Adrenal gland (tissue), 12 donors: ENCODE measurements around the gene RAPGEF2. TPM values are rescaled to one million over a fixed set of nuclear protein-coding genes. Genes with fewer than 3 reads are reported as not detected.

Experiments
- DNase-seq, 7 donors: peaks; one replicate each; pipeline ENCODE4 v3.0.0-alpha.2; 2019 to 2020
- H3K27ac ChIP-seq, 5 donors: fragments of 200-600 bp; sonication (generic) in 4 of 5; 1 replicate in 3 of 5; 2 replicates in 2 of 5; pipeline versions ENCODE4 v1.5.1 to v1.8.0; 2016 to 2020; ENCODE audit warnings: mild to moderate bottlenecking in 1 of 5
- H3K27me3 ChIP-seq: fragments of 200-600 bp; 2 replicates; pipeline ENCODE4 v1.8.0; 2021
- H3K36me3 ChIP-seq, 2 donors: fragments of 200-600 bp; replicated peaks in 1 of 2; 1 replicate in 1 of 2; 2 replicates in 1 of 2; pipeline versions ENCODE4 v1.5.1 to v1.8.0; 2018 to 2022
- H3K4me1 ChIP-seq, 2 donors: fragments of 200-600 bp; replicated peaks in 1 of 2; 1 replicate in 1 of 2; 2 replicates in 1 of 2; pipeline versions ENCODE4 v1.5.1 to v1.8.0; 2018 to 2021
- H3K4me3 ChIP-seq, 4 donors: fragments of 200-600 bp; sonication (generic) in 3 of 4; one replicate each; pipeline ENCODE4 v1.5.1; 2016 to 2018
- H3K9me3 ChIP-seq, 3 donors: fragments of 200-600 bp; sonication (generic) in 1 of 3; replicated peaks in 1 of 3; 1 replicate in 2 of 3; 2 replicates in 1 of 3; pipeline versions ENCODE4 v1.5.1 to v1.8.0; 2016 to 2021
- CTCF ChIP-seq, 6 experiments: fragments of 450-650 bp in 4 of 6; fragments of 200-600 bp in 2 of 6; sonication (generic) in 1 of 6; IDR thresholded peaks; 1 replicate in 5 of 6; 2 replicates in 1 of 6; pipeline versions ENCODE4 v1.5.1 to v1.8.0; 2016 to 2021; ENCODE audit warnings: antibody characterized with exemption in 6 of 6, mild to moderate bottlenecking in 2 of 6, moderate library complexity in 1 of 6
- POLR2A ChIP-seq, 2 donors: fragments of 450-650 bp; IDR thresholded peaks; one replicate each; pipeline ENCODE4 v1.6.1; 2017; ENCODE audit warnings: antibody characterized with exemption in 2 of 2, mild to moderate bottlenecking in 2 of 2, moderate library complexity in 1 of 2
- WGBS, 4 donors: extraction: QIAGEN DNeasy Blood & Tissue Kit in 2 of 4; methylation state at CpG; one replicate each; pipeline versions ENCODE4 v1.1.5 to v1.1.7; 2013 to 2017; 5-methylcytosine and 5-hydroxymethylcytosine counted together
- intact Hi-C, 2 donors: fragments of 100-400 bp; cut with DNase I; formaldehyde crosslinking; loops; one replicate each; pipeline versions ENCODE4 v1.14.1 to v1.15.0; 2022 to 2023
- polyA plus RNA-seq, 3 donors: library from polyadenylated mRNA; stranded (reverse); fragments of 200-250 nt in 2 of 3; fragments of 350-450 nt in 1 of 3; fragmentation: Illumina TruSeq in 1 of 3; extraction: RNeasy Lipid Tissue Mini Kit (QIAGEN cat#74804) in 1 of 3; gene quantifications; one replicate each; pipeline ENCODE4 v1.2.3, GENCODE V29; 2013 to 2014
- total RNA-seq, 9 donors: library from RNA; depleted of rRNA in 4 of 9; stranded (reverse); fragments of >200 nt in 4 of 9; fragments of 120-200 nt in 1 of 9; fragmentation: NEBNext Ultra II Directional in 1 of 9; extraction: Animal tissue kit (Norgen Biotek cat#: 25700) in 1 of 9; gene quantifications; one replicate each; pipeline versions ENCODE4 v1.1.0 to v1.2.4, GENCODE V29; 2013 to 2023
- donor health status: healthy with polysubstance abuse.
- donor health status: Bipolar disorder and iron deficiency.
- donor health status: DM: yes; HTN: yes; CAD: no.
- donor health status: DM: no; HTN: no; CAD: no.
- donor health status: DM: no; HTN: no; CAD: no.
- donor health status: DM: yes; HTN: yes; CAD: no.

RAPGEF2 gene
- total and polyA plus RNA-seq, 12 donors, result 5.2 to 53.9 (median 25.3) TPM

GRCh38 chr4:159148441-159148840 is 45.6 kb downstream of the RAPGEF2 start:
- Histone ChIP-seq H3K27me3 (no peaks in the 10 kb centered on the region), H3K4me3 (no peak overlapping the region), H3K9me3 (no peaks in the 10 kb centered on the region), H3K4me1 (peaks cover 0 to 8% of the 10 kb centered on the region in 2 donors), H3K27ac (no peak overlapping the region), H3K36me3 (no peaks in the 10 kb centered on the region)
- TF ChIP-seq POLR2A (IDR thresholded peaks at IDR 0.05) (no peak), CTCF (IDR thresholded peaks at IDR 0.05) (no peak)
- intact Hi-C loops, result no loop called here
- WGBS, 4 donors, result 91 to 97% (median 93%) methylated on average over 2 of the region's 2 CpGs
- DNase-seq, result no peak

- 100% methylated on average over 1 of the region's 1 CpG for WGBS, 4 donors
- no peaks in the 10 kb centered on the region for H3K36me3 ChIP-seq
- H3K4me1 ChIP-seq, result peaks cover 0 to 8% of the 10 kb centered on the region in 2 donors
- no peaks in the 10 kb centered on the region for H3K9me3 ChIP-seq
- TF ChIP-seq POLR2A (IDR thresholded peaks at IDR 0.05), result no peak
- no peak for TF ChIP-seq CTCF (IDR thresholded peaks at IDR 0.05)
- H3K27ac ChIP-seq, result no peak overlapping the region
- H3K4me3 ChIP-seq, result no peak overlapping the region
- intact Hi-C loops, result no loop called here
- no peak for DNase-seq
- no peaks in the 10 kb centered on the region for H3K27me3 ChIP-seq
Measured at GRCh38 chr4:159149666-159150065, 46.8 kb downstream of the RAPGEF2 start.

- Histone ChIP-seq H3K27ac (no peak overlapping the region), H3K27me3 (no peaks in the 10 kb centered on the region), H3K4me1 (peaks cover 0 to 8% of the 10 kb centered on the region in 2 donors), H3K4me3 (no peak overlapping the region), H3K9me3 (no peaks in the 10 kb centered on the region), H3K36me3 (no peaks in the 10 kb centered on the region)
- no peak for DNase-seq
- WGBS, 4 donors, result 75 to 97% (median 87%) methylated on average over 5 of the region's 5 CpGs
- TF ChIP-seq POLR2A (IDR thresholded peaks at IDR 0.05) (no peak), CTCF (IDR thresholded peaks at IDR 0.05) (no peak)
- intact Hi-C loops, result no loop called here
Measured at GRCh38 chr4:159150396-159150795, 47.5 kb downstream of the RAPGEF2 start.

GRCh38 chr4:159150821-159151390 is 48.0 kb downstream of the RAPGEF2 start:
- intact Hi-C loops, result no loop called here
- H3K4me1 ChIP-seq, result peaks cover 0 to 8% of the 10 kb centered on the region in 2 donors
- 79 to 86% (median 81%) methylated on average over 4 of the region's 4 CpGs for WGBS, 4 donors
- no peak for DNase-seq
- no peaks in the 10 kb centered on the region for H3K36me3 ChIP-seq
- H3K27me3 ChIP-seq, result no peaks in the 10 kb centered on the region
- H3K27ac ChIP-seq, result no peak overlapping the region
- no peaks in the 10 kb centered on the region for H3K9me3 ChIP-seq
- no peak for TF ChIP-seq POLR2A (IDR thresholded peaks at IDR 0.05)
- H3K4me3 ChIP-seq, result no peak overlapping the region

GRCh38 chr4:159151689-159152088 is 48.8 kb downstream of the RAPGEF2 start:
- no peaks in the 10 kb centered on the region for H3K27me3 ChIP-seq
- H3K9me3 ChIP-seq, result no peaks in the 10 kb centered on the region
- intact Hi-C loops, result no loop called here
- H3K27ac ChIP-seq, result no peak overlapping the region
- peaks cover 0 to 2% of the 10 kb centered on the region in 2 donors for H3K4me1 ChIP-seq
- WGBS, 4 donors, result 93 to 97% (median 97%) methylated on average over 1 of the region's 1 CpG
- H3K4me3 ChIP-seq, result no peak overlapping the region
- H3K36me3 ChIP-seq, result no peaks in the 10 kb centered on the region
- no peak for TF ChIP-seq POLR2A (IDR thresholded peaks at IDR 0.05)
- no peak for TF ChIP-seq CTCF (IDR thresholded peaks at IDR 0.05)
- no peak for DNase-seq
